MCF 10A (cell line): ENCODE data around the gene PTPN11. TPM values are rescaled to one million over a fixed set of nuclear protein-coding genes. Genes with fewer than 3 reads are reported as not detected.

Source experiments
- BruUV-seq: library from RNA; stranded (reverse); fragments of 400-500 nt; replicated peaks from 2 replicates; lab custom pipeline; 2021; lab: Mats Ljungman, UMichigan
- CTCF ChIA-PET: fragments of 300-600 bp; sonication (Branson Sonifier 250); formaldehyde crosslinking; extraction: SDS; loops from one replicate; lab custom pipeline; 2021; ENCODE audit warnings: antibody characterized with exemption, inconsistent platforms; lab: Yijun Ruan, JAX
- POLR2A ChIA-PET: fragments of 300-600, 350-650 bp; sonication (Branson Sonifier 250); formaldehyde crosslinking; extraction: SDS; loops from one replicate; lab custom pipeline; 2020; ENCODE audit warnings: antibody characterized with exemption, inconsistent platforms; lab: Yijun Ruan, JAX
- DNase-seq: peaks from one replicate; pipeline ENCODE4 v3.0.0-alpha.2; 2018; ENCODE audit not compliant: unreplicated experiment
- H3K27ac Mint-ChIP-seq: one replicate; pipeline ENCODE4 v1.8.0; 2022; ENCODE audit warnings: mild to moderate bottlenecking, low read depth, mixed read lengths; ENCODE audit not compliant: unreplicated experiment
- H3K27me3 Mint-ChIP-seq: one replicate; pipeline ENCODE4 v1.8.0; 2022; ENCODE audit warnings: mixed read lengths; ENCODE audit not compliant: insufficient read depth, unreplicated experiment
- H3K36me3 Mint-ChIP-seq: one replicate; pipeline ENCODE4 v1.8.0; 2022; ENCODE audit warnings: mild to moderate bottlenecking, moderate library complexity, mixed read lengths; ENCODE audit not compliant: insufficient read depth, unreplicated experiment
- H3K4me1 Mint-ChIP-seq: one replicate; pipeline ENCODE4 v1.8.0; 2022; ENCODE audit warnings: mixed read lengths; ENCODE audit not compliant: insufficient read depth, unreplicated experiment
- H3K4me3 Mint-ChIP-seq: one replicate; pipeline ENCODE4 v1.8.0; 2022; ENCODE audit warnings: mild to moderate bottlenecking, moderate library complexity, mixed read lengths; ENCODE audit not compliant: unreplicated experiment
- H3K9me3 Mint-ChIP-seq: one replicate; pipeline ENCODE4 v1.8.0; 2022; ENCODE audit warnings: mixed read lengths; ENCODE audit not compliant: unreplicated experiment
- intact Hi-C: fragments of 100-400 bp; cut with micrococcal nuclease; formaldehyde crosslinking; loops from 2 replicates; pipeline ENCODE4 v1.14.1; 2022
- total RNA-seq: library from RNA; stranded (reverse); gene quantifications from 2 replicates; pipeline ENCODE4 v1.2.3, GENCODE V29; 2022
- TF ChIP-seq, protein P1 (sequence below): fragments of 200-600 bp; IDR thresholded peaks from one replicate; pipeline ENCODE4 v1.8.0; 2022; ENCODE audit warnings: antibody characterized with exemption, mild to moderate bottlenecking; ENCODE audit not compliant: unreplicated experiment

Gene PTPN11
- total RNA-seq, 1 experiment from 2014 or later: 164 TPM

GRCh38 chr12:112482733-112483132, 64.0 kb downstream of the PTPN11 start:
- no peak for DNase-seq
- no TSS peak for BruUV-seq
- ChIA-PET POLR2A (no interaction called here), CTCF (interaction anchor here (0.6 kb wide), 1 partner anchor 96 kb away, joined by 5 read pairs; no protein-coding TSS in a partner anchor)
- TF ChIP-seq, protein P1, sequence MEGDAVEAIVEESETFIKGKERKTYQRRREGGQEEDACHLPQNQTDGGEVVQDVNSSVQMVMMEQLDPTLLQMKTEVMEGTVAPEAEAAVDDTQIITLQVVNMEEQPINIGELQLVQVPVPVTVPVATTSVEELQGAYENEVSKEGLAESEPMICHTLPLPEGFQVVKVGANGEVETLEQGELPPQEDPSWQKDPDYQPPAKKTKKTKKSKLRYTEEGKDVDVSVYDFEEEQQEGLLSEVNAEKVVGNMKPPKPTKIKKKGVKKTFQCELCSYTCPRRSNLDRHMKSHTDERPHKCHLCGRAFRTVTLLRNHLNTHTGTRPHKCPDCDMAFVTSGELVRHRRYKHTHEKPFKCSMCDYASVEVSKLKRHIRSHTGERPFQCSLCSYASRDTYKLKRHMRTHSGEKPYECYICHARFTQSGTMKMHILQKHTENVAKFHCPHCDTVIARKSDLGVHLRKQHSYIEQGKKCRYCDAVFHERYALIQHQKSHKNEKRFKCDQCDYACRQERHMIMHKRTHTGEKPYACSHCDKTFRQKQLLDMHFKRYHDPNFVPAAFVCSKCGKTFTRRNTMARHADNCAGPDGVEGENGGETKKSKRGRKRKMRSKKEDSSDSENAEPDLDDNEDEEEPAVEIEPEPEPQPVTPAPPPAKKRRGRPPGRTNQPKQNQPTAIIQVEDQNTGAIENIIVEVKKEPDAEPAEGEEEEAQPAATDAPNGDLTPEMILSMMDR: no peak
- no peaks in the 10 kb centered on the region for H3K27me3 Mint-ChIP-seq
- H3K9me3 Mint-ChIP-seq: no peaks in the 10 kb centered on the region
- H3K36me3 Mint-ChIP-seq: peaks cover 89% of the 10 kb centered on the region
- peak overlapping the region; percentile 75 for H3K27ac Mint-ChIP-seq
- no peaks in the 10 kb centered on the region for H3K4me1 Mint-ChIP-seq
- intact Hi-C loops: no loop called here
- no peak overlapping the region for H3K4me3 Mint-ChIP-seq

GRCh38 chr12:112486361-112486760, 67.6 kb downstream of the PTPN11 start:
- POLR2A ChIA-PET: no interaction called here
- CTCF ChIA-PET: no interaction called here
- H3K4me3 Mint-ChIP-seq: no peak overlapping the region
- TF ChIP-seq, protein P1: no peak
- DNase-seq: no peak
- intact Hi-C loops: no loop called here
- no peaks in the 10 kb centered on the region for H3K9me3 Mint-ChIP-seq
- BruUV-seq: no TSS peak
- no peaks in the 10 kb centered on the region for H3K4me1 Mint-ChIP-seq
- H3K27me3 Mint-ChIP-seq: no peaks in the 10 kb centered on the region
- H3K27ac Mint-ChIP-seq: no peak overlapping the region
- peaks cover 90% of the 10 kb centered on the region for H3K36me3 Mint-ChIP-seq

DNA sequence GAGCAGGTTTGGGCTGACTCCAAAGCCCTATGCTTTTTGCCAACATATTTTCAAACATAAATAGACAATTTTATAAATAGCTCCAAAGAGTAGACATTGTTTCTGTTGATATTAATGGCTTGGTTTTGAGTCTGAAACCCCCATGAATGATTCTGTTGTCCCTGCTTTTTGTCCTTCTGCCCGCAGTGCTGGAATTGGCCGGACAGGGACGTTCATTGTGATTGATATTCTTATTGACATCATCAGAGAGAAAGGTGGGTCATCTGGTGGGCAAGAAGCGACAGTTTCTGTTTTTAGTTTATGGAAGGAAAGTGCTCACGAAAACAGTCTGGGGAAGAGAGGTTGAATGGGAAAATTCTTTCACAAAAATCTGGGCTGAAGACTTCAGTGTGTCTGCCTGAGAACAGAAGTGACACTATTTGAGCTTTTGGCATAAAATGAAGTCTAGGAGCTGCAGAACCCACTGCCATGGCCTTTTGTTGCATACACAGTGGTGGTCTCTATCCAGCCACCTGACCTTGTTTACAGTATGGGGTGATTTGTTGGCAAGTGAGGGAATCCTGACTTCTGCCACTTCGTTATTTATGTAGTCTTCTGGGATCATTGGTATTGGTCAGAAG, 69.6 kb downstream of the PTPN11 start:
- H3K36me3 Mint-ChIP-seq: peaks cover 90% of the 10 kb centered on the region
- DNase-seq: no peak

GRCh38 chr12:112489456-112489855, 70.7 kb downstream of the PTPN11 start:
- ChIA-PET POLR2A (interaction anchor here (0.7 kb wide), 1 partner anchor 18 kb away, joined by 3 read pairs; no protein-coding TSS in a partner anchor), CTCF (interaction anchor here (0.5 to 0.6 kb wide), 2 partner anchors 31 to 43 kb away, joined by 3 to 4 read pairs; no protein-coding TSS in a partner anchor)
- intact Hi-C loops: no loop called here
- H3K4me3 Mint-ChIP-seq: no peak overlapping the region
- BruUV-seq: TSS peak; percentile 10
- no peaks in the 10 kb centered on the region for H3K4me1 Mint-ChIP-seq
- no peaks in the 10 kb centered on the region for H3K9me3 Mint-ChIP-seq
- H3K27ac Mint-ChIP-seq: no peak overlapping the region
- DNase-seq: no peak
- peaks cover 94% of the 10 kb centered on the region for H3K36me3 Mint-ChIP-seq
- TF ChIP-seq, protein P1: no peak
- H3K27me3 Mint-ChIP-seq: no peaks in the 10 kb centered on the region

More for the DNA sequence above, 69.6 kb downstream of the PTPN11 start:
- Mint-ChIP-seq H3K4me1 (no peaks in the 10 kb centered on the region), H3K9me3 (no peaks in the 10 kb centered on the region), H3K4me3 (no peak overlapping the region), H3K27me3 (no peaks in the 10 kb centered on the region), H3K27ac (no peak overlapping the region)
- no TSS peak for BruUV-seq
- TF ChIP-seq, protein P1: no peak
- intact Hi-C loops: no loop called here
- CTCF ChIA-PET: no interaction called here
- POLR2A ChIA-PET: no interaction called here
